Mesothelial cell of epicardium (in vitro differentiated cells): ENCODE measurements around the gene SEC24D. TPM values are rescaled to one million over a fixed set of nuclear protein-coding genes. Genes with fewer than 3 reads are reported as not detected.
A peak's percentile ranks its signal among the peaks of the same experiment; 100 is the strongest.

Source experiments
- DNase-seq, 2 experiments: peaks; one replicate each; pipeline ENCODE4 v3.0.0; 2021; ENCODE audit warnings: low spot score in 2 of 2; ENCODE audit not compliant: unreplicated experiment in 2 of 2
- H3K27ac Mint-ChIP-seq: 2 replicates; pipeline ENCODE4 v1.8.0; 2021; ENCODE audit warnings: mixed read lengths
- H3K27me3 Mint-ChIP-seq: 2 replicates; pipeline ENCODE4 v1.8.0; 2021; ENCODE audit warnings: low read depth, mixed read lengths
- H3K36me3 Mint-ChIP-seq: 2 replicates; pipeline ENCODE4 v1.8.0; 2021; ENCODE audit warnings: mixed read lengths
- H3K4me1 Mint-ChIP-seq: 2 replicates; pipeline ENCODE4 v1.8.0; 2021; ENCODE audit warnings: mixed read lengths
- H3K4me3 Mint-ChIP-seq: 2 replicates; pipeline ENCODE4 v1.8.0; 2021; ENCODE audit warnings: mild to moderate bottlenecking, moderate library complexity, mixed read lengths
- H3K9me3 Mint-ChIP-seq: 2 replicates; pipeline ENCODE4 v1.8.0; 2021; ENCODE audit warnings: mixed read lengths
- CTCF ChIP-seq: fragments of 200-600 bp; sonication (generic); IDR thresholded peaks from one replicate; pipeline ENCODE4 v1.5.0; 2021; ENCODE audit warnings: antibody characterized with exemption; ENCODE audit not compliant: unreplicated experiment
- total RNA-seq: library from RNA; stranded (reverse); gene quantifications from 3 replicates; pipeline ENCODE4 v1.2.1, GENCODE V29; 2021

Gene SEC24D
- total RNA-seq, 1 donor from 2014 or later: 87.6 TPM

- H3K4me3 Mint-ChIP-seq: no peak overlapping the region
- H3K9me3 Mint-ChIP-seq: no peaks in the 10 kb centered on the region
- H3K27ac Mint-ChIP-seq: peak overlapping the region; percentile 93
- TF ChIP-seq CTCF: no peak
- H3K27me3 Mint-ChIP-seq: no peaks in the 10 kb centered on the region
- H3K36me3 Mint-ChIP-seq: peaks cover 11% of the 10 kb centered on the region
- H3K4me1 Mint-ChIP-seq: peaks cover 82% of the 10 kb centered on the region
- no peak for DNase-seq
These were observed 79.5 kb downstream of the SEC24D start for GRCh38 chr4:118756429-118756828.

DNA sequence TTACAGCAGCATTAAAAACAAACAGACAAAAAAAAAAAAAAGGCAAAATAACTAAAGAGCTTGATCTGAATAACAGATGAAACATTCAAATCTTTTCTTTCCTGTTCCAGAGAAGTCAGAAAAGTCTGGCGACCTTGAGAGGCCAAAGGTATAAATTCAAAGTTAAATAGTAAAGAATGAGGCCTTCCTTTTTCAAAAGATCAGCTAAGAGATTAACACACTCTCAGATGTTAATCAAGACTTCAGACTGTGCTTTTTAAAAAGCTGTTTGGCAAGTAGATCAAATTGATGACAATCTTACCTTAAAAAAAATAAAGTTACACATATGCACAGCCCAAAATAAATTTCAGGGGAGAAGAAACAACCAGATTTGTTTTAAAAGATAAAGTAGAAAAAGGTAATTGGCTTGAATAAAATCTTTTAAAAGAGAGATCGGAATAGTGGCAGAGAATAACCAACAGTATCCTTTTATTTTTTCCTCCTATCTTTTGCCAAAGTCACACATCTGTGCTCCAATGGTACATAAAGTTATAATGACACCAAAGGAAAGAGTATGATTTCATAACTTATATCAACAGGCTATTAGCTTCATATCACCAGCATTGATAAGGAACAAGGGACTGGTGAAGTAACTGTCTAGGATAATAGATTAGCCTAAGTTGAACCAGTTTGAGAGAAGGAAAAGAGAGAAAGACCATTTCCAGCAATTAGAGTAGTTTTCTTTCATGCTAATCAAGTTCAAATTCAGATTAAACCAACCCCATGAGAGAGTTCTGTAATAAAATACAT is 80.3 kb downstream of the SEC24D start:
- H3K9me3 Mint-ChIP-seq: no peaks in the 10 kb centered on the region
- H3K4me1 Mint-ChIP-seq: peaks cover 77% of the 10 kb centered on the region

DNA sequence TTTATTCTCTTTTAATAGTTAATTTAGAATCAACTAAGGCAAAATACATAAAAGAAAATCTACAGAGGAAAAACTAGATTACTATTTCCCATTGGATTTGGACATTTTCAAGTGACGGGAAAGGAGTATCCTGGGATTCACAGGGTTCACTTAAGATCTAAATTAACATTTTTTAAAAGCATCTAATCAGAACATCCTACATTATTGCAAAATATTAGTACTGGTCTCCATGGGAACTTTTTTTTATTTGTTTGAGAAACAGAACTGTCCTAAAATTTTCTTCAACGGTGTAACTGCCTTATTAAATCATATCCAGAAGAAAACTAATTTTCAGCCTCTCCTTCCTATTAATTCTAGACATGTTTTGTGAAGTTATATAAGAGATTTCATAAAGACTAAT is 81.0 kb downstream of the SEC24D start:
- H3K9me3 Mint-ChIP-seq: no peaks in the 10 kb centered on the region
- H3K27ac Mint-ChIP-seq: peak overlapping the region; percentile 93
- peaks cover 73% of the 10 kb centered on the region for H3K4me1 Mint-ChIP-seq
- H3K36me3 Mint-ChIP-seq: peaks cover 10% of the 10 kb centered on the region
- no peak for DNase-seq
- TF ChIP-seq CTCF: no peak
- H3K4me3 Mint-ChIP-seq: no peak overlapping the region
- no peaks in the 10 kb centered on the region for H3K27me3 Mint-ChIP-seq

More for the DNA sequence above, 80.3 kb downstream of the SEC24D start:
- Mint-ChIP-seq H3K27ac (peak overlapping the region; percentile 93), H3K36me3 (peaks cover 8% of the 10 kb centered on the region), H3K27me3 (no peaks in the 10 kb centered on the region), H3K4me3 (no peak overlapping the region)
- no peak for DNase-seq
- no peak for TF ChIP-seq CTCF

DNA sequence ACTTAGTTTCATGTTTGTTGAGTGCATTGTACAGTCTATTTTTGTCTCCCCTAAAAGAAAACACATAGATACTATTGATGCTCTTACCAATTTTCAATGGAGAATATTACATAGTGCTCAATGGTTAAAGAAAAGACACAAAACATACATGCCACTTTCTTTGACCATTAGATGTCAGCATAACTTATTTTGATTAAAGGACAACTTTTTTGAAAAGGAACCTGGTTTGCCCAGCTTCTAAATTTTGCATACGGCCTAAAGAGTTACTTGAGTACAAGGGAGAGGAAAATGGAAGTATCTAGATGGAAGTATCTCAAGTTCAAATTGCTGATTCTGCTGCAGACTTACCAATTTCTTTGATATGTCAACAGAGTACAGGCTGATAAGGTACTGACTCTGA is 82.2 kb downstream of the SEC24D start:
- H3K27me3 Mint-ChIP-seq: no peaks in the 10 kb centered on the region
- H3K4me3 Mint-ChIP-seq: no peak overlapping the region
- H3K27ac Mint-ChIP-seq: peak overlapping the region; percentile 68
- no peak for TF ChIP-seq CTCF
- peaks cover 64% of the 10 kb centered on the region for H3K4me1 Mint-ChIP-seq
- peaks cover 10% of the 10 kb centered on the region for H3K36me3 Mint-ChIP-seq
- no peak for DNase-seq
- H3K9me3 Mint-ChIP-seq: no peaks in the 10 kb centered on the region

- Mint-ChIP-seq H3K4me3 (no peak overlapping the region), H3K27me3 (no peaks in the 10 kb centered on the region), H3K36me3 (peaks cover 10% of the 10 kb centered on the region), H3K4me1 (peaks cover 61% of the 10 kb centered on the region), H3K27ac (peak overlapping the region; percentile 83), H3K9me3 (no peaks in the 10 kb centered on the region)
- TF ChIP-seq CTCF: no peak
- DNase-seq: no peak
These were observed 82.8 kb downstream of the SEC24D start for GRCh38 chr4:118753096-118753495.
